Upper lobe of right lung (tissue), 1 donor: Measurements from ENCODE around the gene ZNF764. TPM values are rescaled to one million over a fixed set of nuclear protein-coding genes. Genes with fewer than 3 reads are reported as not detected.

Experiments
- ATAC-seq: fragments of 200-7000 bp; cut with Tn5 transposase; one replicate; pipeline ENCODE4 v1.9.1; 2020; ENCODE audit warnings: mild to moderate bottlenecking, moderate library complexity
- DNase-seq: peaks from one replicate; pipeline ENCODE4 v3.0.0-alpha.2; 2020
- H3K27ac ChIP-seq: fragments of 200-600 bp; one replicate; pipeline ENCODE4 v1.8.0; 2022
- H3K27me3 ChIP-seq: fragments of 200-600 bp; one replicate; pipeline ENCODE4 v1.8.0; 2022; ENCODE audit warnings: mild to moderate bottlenecking
- H3K36me3 ChIP-seq: fragments of 200-600 bp; one replicate; pipeline ENCODE4 v1.8.0; 2022
- H3K4me1 ChIP-seq: fragments of 200-600 bp; one replicate; pipeline ENCODE4 v1.8.0; 2022
- H3K4me3 ChIP-seq: fragments of 200-600 bp; one replicate; pipeline ENCODE4 v1.8.0; 2022; ENCODE audit warnings: mild to moderate bottlenecking
- H3K9me3 ChIP-seq: fragments of 200-600 bp; one replicate; pipeline ENCODE4 v1.8.0; 2022
- intact Hi-C: fragments of 100-400 bp; cut with DNase I; formaldehyde crosslinking; loops from one replicate; pipeline ENCODE4 v1.11.0; 2022
- long read RNA-seq: library from polyadenylated mRNA; unstranded; transcript quantifications from one replicate; pipeline ENCODE4 v2.0.0, GENCODE V29; 2021
- total RNA-seq: library from RNA; stranded (reverse); fragmentation: NEBNext Ultra II Directional; extraction: Animal tissue kit (Norgen Biotek cat#: 25700); gene quantifications from one replicate; pipeline ENCODE4 v1.2.1, GENCODE V29; 2021
- TF ChIP-seq, protein P1 (sequence below): fragments of 200-600 bp; IDR thresholded peaks from one replicate; pipeline ENCODE4 v1.8.0; 2022; ENCODE audit warnings: antibody characterized with exemption
- donor health status: DM: no; HTN: yes; CAD: no; lungs with severe emphysema.

ZNF764 gene
- total RNA-seq, result 10.6 TPM
- long read RNA-seq, partial matches to known transcripts, result 1 of 9 reads
- long read RNA-seq, other reads (novel, unspliced or antisense), result 1 of 9 reads

DNA sequence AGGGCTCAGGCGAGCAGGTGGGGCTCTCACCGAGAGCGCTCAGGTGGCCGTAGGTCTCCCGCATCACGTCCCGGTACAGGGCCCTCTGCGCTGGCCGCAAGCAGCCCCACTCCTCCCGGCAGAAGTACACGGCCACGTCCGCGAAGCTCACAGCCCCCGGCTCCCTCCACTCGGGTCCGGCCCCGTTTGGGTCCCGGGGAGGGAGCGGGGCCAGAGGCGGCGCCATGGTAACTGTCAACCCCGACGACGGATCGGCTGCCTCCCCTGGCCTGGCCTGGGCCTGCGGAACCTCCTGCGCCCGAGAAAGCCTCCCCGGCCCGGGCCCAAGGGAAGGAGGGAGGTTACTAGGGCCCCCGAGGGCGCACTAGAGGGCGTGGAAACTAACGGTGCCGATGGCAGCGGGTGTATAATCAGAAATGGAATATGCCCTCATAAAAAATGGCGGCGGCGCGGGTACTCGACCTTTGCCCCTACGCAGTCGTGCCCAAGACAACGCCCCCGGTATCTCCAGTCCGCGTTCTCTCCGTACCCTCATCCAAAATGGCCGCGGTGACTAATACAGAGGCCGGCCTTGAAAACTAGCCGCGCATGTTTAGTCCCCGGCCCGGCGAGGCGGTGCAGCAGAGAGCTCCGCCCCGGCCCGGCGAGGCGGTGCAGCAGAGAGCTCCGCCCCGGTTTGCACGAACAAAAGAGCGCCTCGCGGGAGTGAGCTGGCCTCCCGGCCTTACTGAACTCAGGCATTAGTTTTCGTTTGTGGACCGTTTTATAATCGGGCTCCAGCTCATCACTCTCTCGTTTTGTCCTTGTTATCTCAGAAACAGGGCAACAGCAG, at the start of gene ZNF764:
ZNF764 (minus strand) TSS at position 418 of the 832 bp plus-strand sequence; CDS start at position 226, 192 bp downstream.
- peak within 1 kb of the TSS; percentile 91 for H3K4me3 ChIP-seq
- H3K27me3 ChIP-seq, result no peaks in the 10 kb centered on the region
- TF ChIP-seq, protein P1, sequence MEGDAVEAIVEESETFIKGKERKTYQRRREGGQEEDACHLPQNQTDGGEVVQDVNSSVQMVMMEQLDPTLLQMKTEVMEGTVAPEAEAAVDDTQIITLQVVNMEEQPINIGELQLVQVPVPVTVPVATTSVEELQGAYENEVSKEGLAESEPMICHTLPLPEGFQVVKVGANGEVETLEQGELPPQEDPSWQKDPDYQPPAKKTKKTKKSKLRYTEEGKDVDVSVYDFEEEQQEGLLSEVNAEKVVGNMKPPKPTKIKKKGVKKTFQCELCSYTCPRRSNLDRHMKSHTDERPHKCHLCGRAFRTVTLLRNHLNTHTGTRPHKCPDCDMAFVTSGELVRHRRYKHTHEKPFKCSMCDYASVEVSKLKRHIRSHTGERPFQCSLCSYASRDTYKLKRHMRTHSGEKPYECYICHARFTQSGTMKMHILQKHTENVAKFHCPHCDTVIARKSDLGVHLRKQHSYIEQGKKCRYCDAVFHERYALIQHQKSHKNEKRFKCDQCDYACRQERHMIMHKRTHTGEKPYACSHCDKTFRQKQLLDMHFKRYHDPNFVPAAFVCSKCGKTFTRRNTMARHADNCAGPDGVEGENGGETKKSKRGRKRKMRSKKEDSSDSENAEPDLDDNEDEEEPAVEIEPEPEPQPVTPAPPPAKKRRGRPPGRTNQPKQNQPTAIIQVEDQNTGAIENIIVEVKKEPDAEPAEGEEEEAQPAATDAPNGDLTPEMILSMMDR, result peak; percentile 4
- peak within 1 kb of the TSS; percentile 94 for H3K27ac ChIP-seq
- ATAC-seq (peak; percentile 97), DNase-seq (peak; percentile 98)
- peaks cover 26% of the 10 kb centered on the region for H3K36me3 ChIP-seq
- intact Hi-C loops, result no loop called here
- peaks cover 8% of the 10 kb centered on the region for H3K4me1 ChIP-seq
- H3K9me3 ChIP-seq, result no peaks in the 10 kb centered on the region

DNA sequence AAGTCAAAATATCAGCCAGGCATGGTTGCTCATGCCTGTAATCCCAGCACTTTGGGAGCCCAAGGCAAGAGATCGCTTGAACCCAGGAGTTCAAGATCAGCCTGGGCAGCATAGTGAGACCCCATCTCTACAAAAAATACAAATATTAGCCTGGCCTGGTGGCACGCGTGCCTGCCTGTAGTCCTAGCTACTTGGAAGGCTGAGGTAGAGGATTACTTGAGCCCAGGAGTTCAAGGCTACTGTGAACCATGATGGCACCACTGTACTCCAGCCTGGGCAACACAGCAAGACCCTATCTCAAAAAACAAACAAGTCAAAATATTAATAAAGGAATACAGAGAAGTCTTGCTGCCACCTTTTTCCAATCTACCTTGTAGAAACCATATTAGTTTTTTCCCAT, 47.8 kb upstream of the ZNF764 start:
- intact Hi-C loops, result no loop called here

DNA sequence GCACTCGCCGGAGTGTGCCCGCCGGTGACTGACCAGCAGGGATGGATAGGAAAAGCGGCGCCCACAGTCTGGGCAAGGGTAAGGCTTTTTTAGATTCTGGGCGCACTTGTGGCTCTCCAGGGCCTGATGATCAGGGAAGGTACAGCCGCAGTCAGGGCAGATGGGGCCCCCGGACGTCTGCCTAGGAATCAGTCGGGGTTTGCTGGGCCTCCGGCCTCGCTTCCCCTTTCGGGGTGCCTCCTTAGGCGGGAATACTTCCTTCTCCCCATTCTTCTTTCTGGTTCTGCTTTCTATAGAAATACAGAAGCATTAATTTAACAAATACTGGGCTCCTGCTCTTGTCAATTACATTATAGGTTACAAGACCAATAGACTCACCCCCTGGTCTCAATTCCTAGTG, 47.0 kb upstream of the ZNF764 start:
- no peaks in the 10 kb centered on the region for H3K27me3 ChIP-seq
- TF ChIP-seq, protein P1, result no peak
- ATAC-seq (peak; percentile 23), DNase-seq (peak; percentile 70)
- no peaks in the 10 kb centered on the region for H3K9me3 ChIP-seq
- intact Hi-C loops, result no loop called here
- peaks cover 6% of the 10 kb centered on the region for H3K4me1 ChIP-seq
- H3K4me3 ChIP-seq, result no peak overlapping the region
- H3K27ac ChIP-seq, result no peak overlapping the region
- H3K36me3 ChIP-seq, result peaks cover 61% of the 10 kb centered on the region

More for the DNA sequence above, 47.8 kb upstream of the ZNF764 start:
- Histone ChIP-seq H3K27ac (no peak overlapping the region), H3K4me3 (no peak overlapping the region), H3K27me3 (no peaks in the 10 kb centered on the region), H3K36me3 (peaks cover 61% of the 10 kb centered on the region), H3K4me1 (peaks cover 9% of the 10 kb centered on the region), H3K9me3 (no peaks in the 10 kb centered on the region)
- TF ChIP-seq, protein P1, result no peak
- ATAC-seq (no peak), DNase-seq (no peak)

DNA sequence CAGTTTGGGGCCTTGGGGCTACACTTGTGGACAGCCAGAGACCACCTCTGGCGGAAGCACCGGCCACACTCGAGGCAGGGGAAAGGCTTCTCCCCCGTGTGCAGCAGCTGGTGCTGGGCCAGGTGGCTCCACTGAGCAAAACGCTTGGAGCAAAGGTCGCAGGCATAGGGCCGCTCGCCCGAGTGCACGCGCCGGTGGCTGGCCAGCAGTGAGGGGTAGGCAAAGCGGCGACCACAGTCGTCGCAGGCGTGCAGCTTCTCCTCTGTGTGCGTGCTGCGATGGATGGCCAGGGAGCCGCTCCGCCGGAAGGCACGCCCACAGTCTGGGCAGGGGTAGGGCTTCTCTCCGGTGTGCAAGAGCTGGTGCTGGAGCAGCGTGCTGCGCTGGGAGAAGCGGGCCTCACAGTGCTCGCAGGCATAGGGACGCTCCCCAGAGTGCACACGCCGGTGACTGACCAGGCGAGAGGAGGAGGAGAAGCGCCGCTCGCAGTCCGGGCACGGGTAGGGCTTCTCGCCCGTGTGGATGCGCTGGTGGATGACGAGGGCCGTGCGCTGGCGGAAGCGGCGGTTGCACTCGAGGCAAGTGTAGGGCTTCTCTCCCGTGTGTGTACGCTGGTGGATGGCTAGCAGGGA, 46.3 kb upstream of the ZNF764 start:
- Histone ChIP-seq H3K27me3 (no peaks in the 10 kb centered on the region), H3K27ac (no peak overlapping the region), H3K4me1 (peaks cover 6% of the 10 kb centered on the region), H3K4me3 (no peak overlapping the region), H3K36me3 (peaks cover 61% of the 10 kb centered on the region), H3K9me3 (no peaks in the 10 kb centered on the region)
- intact Hi-C loops, result no loop called here
- DNase-seq, result no peak
- TF ChIP-seq, protein P1, result no peak
- ATAC-seq, result peak; percentile 5

DNA sequence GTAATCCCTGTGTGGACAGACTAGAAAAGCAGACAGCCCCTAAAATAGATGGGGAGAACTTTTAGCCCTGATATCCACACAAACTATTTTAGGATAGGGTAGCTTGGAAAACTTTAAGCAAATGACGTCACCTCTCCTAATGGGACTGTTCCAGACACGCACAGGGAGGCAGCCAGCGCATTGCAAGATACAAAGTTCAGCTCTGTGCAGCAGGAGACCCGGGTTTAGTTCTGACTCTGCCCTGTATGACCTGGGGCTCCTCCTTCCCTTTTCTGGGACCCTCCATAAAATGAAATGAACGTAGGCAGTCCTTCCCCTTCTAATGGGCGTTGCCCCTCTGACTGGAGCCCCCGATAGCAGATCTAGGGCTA, 45.8 kb upstream of the ZNF764 start:
- Histone ChIP-seq H3K4me1 (peaks cover 2% of the 10 kb centered on the region), H3K36me3 (peaks cover 61% of the 10 kb centered on the region), H3K27ac (no peak overlapping the region), H3K4me3 (no peak overlapping the region), H3K27me3 (no peaks in the 10 kb centered on the region), H3K9me3 (no peaks in the 10 kb centered on the region)
- DNase-seq (no peak), ATAC-seq (no peak)
- intact Hi-C loops, result no loop called here
- TF ChIP-seq, protein P1, result no peak
